ENCODE results near the gene ZNHIT1. TPM values are rescaled to one million over a fixed set of nuclear protein-coding genes. Genes with fewer than 3 reads are reported as not detected.
A peak's percentile ranks its signal among the peaks of the same experiment; 100 is the strongest.

The ZNHIT1 gene
- total RNA-seq, 1 donor from 2014 or later, result 66.9 TPM

GRCh38 chr7:101233907-101234547, 16.1 kb downstream of the ZNHIT1 start:
- DNase-seq (ENCODE audit: low read depth), result no peak
- no peak for FAIRE-seq
- peaks cover 17% of the 10 kb centered on the region for H3K36me3 ChIP-seq (ENCODE audit: control insufficient read depth, insufficient read depth, low read length)
- TF ChIP-seq, protein P1, sequence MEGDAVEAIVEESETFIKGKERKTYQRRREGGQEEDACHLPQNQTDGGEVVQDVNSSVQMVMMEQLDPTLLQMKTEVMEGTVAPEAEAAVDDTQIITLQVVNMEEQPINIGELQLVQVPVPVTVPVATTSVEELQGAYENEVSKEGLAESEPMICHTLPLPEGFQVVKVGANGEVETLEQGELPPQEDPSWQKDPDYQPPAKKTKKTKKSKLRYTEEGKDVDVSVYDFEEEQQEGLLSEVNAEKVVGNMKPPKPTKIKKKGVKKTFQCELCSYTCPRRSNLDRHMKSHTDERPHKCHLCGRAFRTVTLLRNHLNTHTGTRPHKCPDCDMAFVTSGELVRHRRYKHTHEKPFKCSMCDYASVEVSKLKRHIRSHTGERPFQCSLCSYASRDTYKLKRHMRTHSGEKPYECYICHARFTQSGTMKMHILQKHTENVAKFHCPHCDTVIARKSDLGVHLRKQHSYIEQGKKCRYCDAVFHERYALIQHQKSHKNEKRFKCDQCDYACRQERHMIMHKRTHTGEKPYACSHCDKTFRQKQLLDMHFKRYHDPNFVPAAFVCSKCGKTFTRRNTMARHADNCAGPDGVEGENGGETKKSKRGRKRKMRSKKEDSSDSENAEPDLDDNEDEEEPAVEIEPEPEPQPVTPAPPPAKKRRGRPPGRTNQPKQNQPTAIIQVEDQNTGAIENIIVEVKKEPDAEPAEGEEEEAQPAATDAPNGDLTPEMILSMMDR (IDR thresholded peaks at IDR 0.05; ENCODE audit: insufficient read depth, low read length, severe bottlenecking), result no peak
- H3K27me3 ChIP-seq (ENCODE audit: control insufficient read depth, insufficient read depth, low read length), result no peaks in the 10 kb centered on the region
- no peak overlapping the region for H3K4me3 ChIP-seq (ENCODE audit: low read depth, low read length)

DNA sequence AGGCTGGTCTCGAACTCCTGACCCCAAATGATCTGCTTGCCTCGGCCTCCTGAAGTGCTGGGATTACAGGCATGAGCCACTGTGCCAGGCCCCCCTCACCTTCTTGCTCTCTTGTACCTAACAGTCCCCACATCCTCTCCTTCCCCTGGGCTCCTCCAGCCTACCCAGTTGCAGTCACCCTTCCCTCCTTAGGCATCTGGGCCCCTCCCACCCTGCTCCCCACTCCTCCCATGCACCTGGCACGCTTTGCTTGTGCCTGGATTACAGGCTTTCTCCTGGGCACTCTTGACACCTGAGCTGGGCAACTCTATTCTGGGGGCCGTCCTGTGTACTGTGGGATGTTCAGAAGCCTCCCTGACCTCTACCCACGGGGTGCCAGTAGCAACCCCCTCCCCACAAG, 16.7 kb downstream of the ZNHIT1 start:
- FAIRE-seq, result no peak
- no peak for DNase-seq (ENCODE audit: low read depth)
- TF ChIP-seq, protein P1 (IDR thresholded peaks at IDR 0.05; ENCODE audit: insufficient read depth, low read length, severe bottlenecking), result no peak
- Histone ChIP-seq H3K4me3 (ENCODE audit: low read depth, low read length) (no peak overlapping the region), H3K36me3 (ENCODE audit: control insufficient read depth, insufficient read depth, low read length) (peaks cover 18% of the 10 kb centered on the region), H3K27me3 (ENCODE audit: control insufficient read depth, insufficient read depth, low read length) (no peaks in the 10 kb centered on the region)

DNA sequence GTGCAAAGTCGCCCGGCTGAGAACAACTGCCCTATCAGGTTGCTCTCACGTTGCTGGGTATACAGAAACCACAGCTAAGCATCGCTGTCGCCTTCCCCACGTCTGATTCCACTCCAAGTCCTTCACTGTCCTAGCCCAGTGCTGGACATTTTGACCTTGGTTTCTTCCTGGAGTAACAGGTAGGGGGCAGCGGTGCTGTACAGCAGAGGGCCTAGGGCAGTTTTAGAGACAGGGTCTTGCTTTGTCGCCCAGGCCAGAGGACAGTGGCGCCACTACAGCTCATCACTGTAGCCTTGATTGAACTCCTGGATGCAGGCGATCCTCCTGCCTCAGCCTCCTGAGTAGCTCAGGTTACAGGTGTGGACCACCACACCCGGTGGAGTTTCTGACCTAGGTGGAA, 17.1 kb downstream of the ZNHIT1 start:
- TF ChIP-seq, protein P1 (IDR thresholded peaks at IDR 0.05; ENCODE audit: insufficient read depth, low read length, severe bottlenecking), result peak; percentile 26
- FAIRE-seq (no peak), DNase-seq (ENCODE audit: low read depth) (no peak)
- peaks cover 20% of the 10 kb centered on the region for H3K36me3 ChIP-seq (ENCODE audit: control insufficient read depth, insufficient read depth, low read length)
- no peaks in the 10 kb centered on the region for H3K27me3 ChIP-seq (ENCODE audit: control insufficient read depth, insufficient read depth, low read length)
- H3K4me3 ChIP-seq (ENCODE audit: low read depth, low read length), result no peak overlapping the region

DNA sequence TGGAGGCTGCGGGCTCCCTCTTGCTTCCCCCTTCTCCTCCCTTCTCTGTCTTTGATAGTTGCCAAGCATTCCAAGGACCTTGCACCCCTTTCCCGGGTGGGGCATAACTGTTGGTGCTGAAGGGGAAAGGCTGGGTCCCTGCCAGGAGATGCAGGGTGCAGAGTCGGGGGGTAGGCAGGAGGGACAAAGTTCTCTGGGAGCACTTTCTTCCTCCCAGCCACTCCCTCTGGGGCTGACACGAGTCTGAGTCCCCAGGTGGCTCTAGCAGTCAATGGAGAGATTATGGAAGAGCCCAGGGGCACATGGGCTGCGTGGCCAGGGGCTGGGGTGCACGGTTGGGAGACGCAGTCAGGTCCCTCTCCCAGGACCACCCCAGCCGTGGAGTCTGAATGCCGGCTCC, 17.6 kb downstream of the ZNHIT1 start:
- Histone ChIP-seq H3K36me3 (ENCODE audit: control insufficient read depth, insufficient read depth, low read length) (peaks cover 25% of the 10 kb centered on the region), H3K4me3 (ENCODE audit: low read depth, low read length) (no peak overlapping the region), H3K27me3 (ENCODE audit: control insufficient read depth, insufficient read depth, low read length) (no peaks in the 10 kb centered on the region)
- FAIRE-seq (no peak), DNase-seq (ENCODE audit: low read depth) (no peak)
- TF ChIP-seq, protein P1 (IDR thresholded peaks at IDR 0.05; ENCODE audit: insufficient read depth, low read length, severe bottlenecking), result no peak

GRCh38 chr7:101236292-101236835, 18.4 kb downstream of the ZNHIT1 start:
- Histone ChIP-seq H3K36me3 (ENCODE audit: control insufficient read depth, insufficient read depth, low read length) (peaks cover 31% of the 10 kb centered on the region), H3K4me3 (ENCODE audit: low read depth, low read length) (no peak overlapping the region), H3K27me3 (ENCODE audit: control insufficient read depth, insufficient read depth, low read length) (no peaks in the 10 kb centered on the region)
- FAIRE-seq, result no peak
- TF ChIP-seq, protein P1 (IDR thresholded peaks at IDR 0.05; ENCODE audit: insufficient read depth, low read length, severe bottlenecking), result no peak
- no peak for DNase-seq (ENCODE audit: low read depth)

Data from bronchial epithelial cell (primary cell).